Muscle of leg (tissue), 16 donors: Measurements from ENCODE around the gene PCDHGC5. TPM values are rescaled to one million over a fixed set of nuclear protein-coding genes. Genes with fewer than 3 reads are reported as not detected.

ENCODE experiments used
- DNase-seq: peaks from one replicate; pipeline ENCODE4 v3.0.0; 2013
- H3K27ac ChIP-seq: one replicate; pipeline ENCODE4 v1.5.1; 2013; ENCODE audit warnings: mild to moderate bottlenecking, low read length, control low read depth
- H3K27me3 ChIP-seq: one replicate; pipeline ENCODE4 v1.6.1; 2013; ENCODE audit warnings: low read length; ENCODE audit not compliant: control insufficient read depth, insufficient read depth
- H3K36me3 ChIP-seq: one replicate; pipeline ENCODE4 v1.6.1; 2013; ENCODE audit warnings: low read length; ENCODE audit not compliant: control insufficient read depth, insufficient read depth
- H3K4me1 ChIP-seq: one replicate; pipeline ENCODE4 v1.6.1; 2013; ENCODE audit warnings: low read length; ENCODE audit not compliant: control insufficient read depth, insufficient read depth
- H3K4me3 ChIP-seq: one replicate; pipeline ENCODE4 v1.5.1; 2013; ENCODE audit warnings: low read length, control low read depth
- H3K9me3 ChIP-seq: replicated peaks from 2 replicates; pipeline ENCODE4 v1.6.1; 2013; ENCODE audit warnings: low read depth, low read length; ENCODE audit not compliant: control insufficient read depth
- WGBS: methylation state at CpG from one replicate; pipeline ENCODE4 v1.1.5; 2013; ENCODE audit warnings: missing lambda C conversion rate; ENCODE audit not compliant: insufficient coverage; 5-methylcytosine and 5-hydroxymethylcytosine counted together
- long read RNA-seq, 11 donors: transcript quantifications; one replicate each; lab custom pipeline, GENCODE V29; 2026
- polyA plus RNA-seq, 8 donors: library from polyadenylated mRNA; unstranded; fragments of 120-200 nt; gene quantifications; one replicate each; pipeline versions ENCODE4 v1.2.1 to v1.2.3, GENCODE V29; 2013; ENCODE audit warnings: inconsistent platforms in 1 of 8, low replicate concordance in 1 of 8; ENCODE audit not compliant: insufficient read length in 8 of 8, insufficient read depth in 1 of 8
- total RNA-seq: library from RNA; stranded (reverse); fragments of 120-200 nt; gene quantifications from one replicate; pipeline ENCODE4 v1.2.4, GENCODE V29; 2013

The PCDHGC5 gene
- total RNA-seq (0.75 TPM), polyA plus RNA-seq (1 to 10 TPM in 1 of 8 donors, under 1 TPM in 7; 0.29 to 1.1 (median 0.48) TPM)
- long read RNA-seq, donor 1, result 0 reads
- long read RNA-seq, donor 2, result 0 reads
- long read RNA-seq, donor 3, partial matches to known transcripts, result 0 of 3 reads
- long read RNA-seq, donor 3, other reads (novel, unspliced or antisense), result 0 of 3 reads
- long read RNA-seq, donor 4, result 0 reads
- long read RNA-seq, donor 5, partial matches to known transcripts, result 0 of 1 reads
- long read RNA-seq, donor 5, other reads (novel, unspliced or antisense), result 0 of 1 reads
- long read RNA-seq, donor 6, full-length matches to known transcripts, result 1 of 1 reads
- long read RNA-seq, donor 6, partial matches to known transcripts, result 0 of 1 reads
- long read RNA-seq, donor 6, other reads (novel, unspliced or antisense), result 0 of 1 reads
- long read RNA-seq, donor 7, result 0 reads
- long read RNA-seq, donor 8, result 0 reads
- long read RNA-seq, donor 9, full-length matches to known transcripts, result 1 of 1 reads
- long read RNA-seq, donor 9, partial matches to known transcripts, result 0 of 1 reads
- long read RNA-seq, donor 9, other reads (novel, unspliced or antisense), result 0 of 1 reads
- long read RNA-seq, donor 10, partial matches to known transcripts, result 0 of 1 reads
- long read RNA-seq, donor 10, other reads (novel, unspliced or antisense), result 0 of 1 reads
- long read RNA-seq, donor 11, result 0 reads

DNA sequence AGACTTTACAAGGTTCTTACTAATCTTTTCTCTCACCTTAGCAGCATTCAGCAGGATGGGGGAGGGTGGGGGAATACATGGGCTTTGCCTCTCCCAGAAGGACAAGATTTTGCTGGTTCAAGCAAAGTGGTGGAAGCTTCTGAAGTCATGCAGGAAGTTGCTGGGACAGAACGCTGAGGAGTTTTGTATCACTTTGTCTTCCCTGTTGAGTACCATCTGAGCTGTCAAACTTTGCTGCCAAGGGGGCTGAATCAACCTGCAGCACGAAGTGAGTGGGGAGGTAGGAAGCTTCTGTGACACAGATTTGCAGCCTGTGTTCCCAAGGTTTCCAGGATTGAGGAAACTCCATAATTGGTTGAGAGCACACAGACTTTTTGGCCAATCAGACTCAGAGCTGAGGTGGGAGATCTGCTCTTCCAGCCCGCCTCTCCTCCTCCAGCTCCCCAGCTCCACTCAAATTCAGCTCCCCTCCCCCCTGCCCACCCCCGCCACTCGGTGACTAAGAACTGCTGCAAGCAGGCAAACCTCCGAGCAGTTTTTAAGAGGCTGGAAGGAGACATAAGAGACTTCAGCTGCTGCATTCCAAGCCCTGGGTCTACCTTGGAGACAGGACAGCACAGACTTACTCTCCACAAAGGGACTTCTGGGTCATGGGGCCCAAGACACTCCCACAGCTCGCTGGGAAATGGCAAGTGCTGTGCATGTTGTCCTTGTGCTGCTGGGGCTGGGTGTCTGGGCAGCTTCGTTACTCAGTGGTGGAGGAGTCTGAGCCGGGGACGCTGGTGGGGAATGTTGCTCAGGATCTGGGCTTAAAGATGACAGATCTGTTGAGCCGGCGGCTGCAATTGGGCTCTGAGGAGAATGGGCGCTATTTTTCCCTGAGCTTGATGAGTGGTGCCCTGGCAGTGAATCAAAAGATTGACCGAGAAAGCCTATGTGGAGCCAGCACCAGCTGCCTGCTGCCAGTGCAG lies at the start of gene PCDHGC5:
PCDHGC5 (plus strand) TSS at position 491 of the 971 bp plus-strand sequence; CDS start at position 651, 160 bp downstream.
- peaks cover 56% of the 10 kb centered on the region for H3K36me3 ChIP-seq
- DNase-seq, result no peak

DNA sequence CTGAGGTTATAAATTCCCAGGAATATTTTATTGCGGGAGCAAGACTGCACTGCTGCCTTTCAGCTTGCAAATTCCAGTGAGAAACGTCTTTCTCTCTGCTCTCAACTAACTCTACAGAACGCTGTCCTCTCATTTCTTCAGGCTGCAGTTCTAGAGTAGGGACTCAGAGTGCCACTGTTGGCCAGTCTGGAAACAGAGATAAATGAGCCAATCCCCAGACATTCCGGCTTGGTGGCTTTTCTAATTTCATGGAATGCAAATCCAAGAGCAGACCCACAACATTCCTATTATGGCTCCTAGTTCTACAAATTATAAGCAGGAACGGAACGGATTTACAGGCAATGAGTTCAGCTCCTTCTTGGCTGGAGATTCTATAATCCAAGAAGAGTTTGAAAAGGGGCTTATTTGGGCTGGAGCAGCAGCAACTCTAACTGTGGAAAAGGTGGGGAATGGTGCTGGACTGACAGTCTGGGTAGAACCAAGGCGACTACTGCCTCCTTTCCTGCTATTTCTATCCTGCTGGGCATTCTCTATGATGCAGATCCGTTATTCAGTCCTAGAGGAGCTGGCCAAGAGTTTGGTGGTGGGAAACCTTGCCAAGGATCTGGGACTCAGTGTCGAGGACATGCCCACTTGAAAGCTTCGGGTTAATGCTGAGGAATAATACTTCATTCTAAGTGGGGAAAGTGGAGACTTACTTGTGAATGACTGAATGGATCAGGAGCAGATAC lies 49.3 kb upstream of the PCDHGC5 start:
- no peaks in the 10 kb centered on the region for H3K4me1 ChIP-seq
- DNase-seq, result no peak
- WGBS, result 55% methylated on average over 9 of the region's 10 CpGs
- H3K27me3 ChIP-seq, result no peaks in the 10 kb centered on the region
- peaks cover 53% of the 10 kb centered on the region for H3K9me3 ChIP-seq
- no peaks in the 10 kb centered on the region for H3K36me3 ChIP-seq
- H3K27ac ChIP-seq, result no peak overlapping the region
- H3K4me3 ChIP-seq, result no peak overlapping the region

More for the DNA sequence above, at the start of gene PCDHGC5:
- Histone ChIP-seq H3K27ac (no peak within 1 kb of the TSS), H3K4me3 (no peak within 1 kb of the TSS), H3K4me1 (peaks cover 48% of the 10 kb centered on the region), H3K9me3 (no peaks in the 10 kb centered on the region), H3K27me3 (peaks cover 16% of the 10 kb centered on the region)
- 55% methylated on average over 9 of the region's 14 CpGs for WGBS

DNA sequence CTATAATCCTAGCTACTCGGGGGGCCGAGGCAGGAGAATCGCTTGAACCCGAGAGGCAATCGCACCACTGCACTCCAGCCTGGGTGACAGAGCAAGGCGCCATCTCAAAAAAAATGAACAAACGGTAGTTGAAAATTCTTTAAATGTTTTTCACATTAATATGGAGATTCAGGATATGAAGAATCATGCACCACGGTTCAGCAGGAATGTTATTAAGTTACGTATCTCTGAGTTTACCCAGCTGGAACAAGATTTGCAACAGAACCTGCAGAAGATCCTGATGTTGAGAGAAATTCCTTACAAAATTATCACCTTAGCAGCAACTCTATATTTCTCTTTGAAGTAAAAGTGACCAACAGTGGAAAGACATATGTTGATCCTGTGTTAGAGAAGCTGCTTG lies 48.5 kb upstream of the PCDHGC5 start:
- Histone ChIP-seq H3K27ac (no peak overlapping the region), H3K9me3 (peaks cover 58% of the 10 kb centered on the region), H3K36me3 (no peaks in the 10 kb centered on the region), H3K4me3 (no peak overlapping the region), H3K4me1 (no peaks in the 10 kb centered on the region), H3K27me3 (no peaks in the 10 kb centered on the region)
- WGBS, result 93% methylated on average over 2 of the region's 9 CpGs
- DNase-seq, result no peak

DNA sequence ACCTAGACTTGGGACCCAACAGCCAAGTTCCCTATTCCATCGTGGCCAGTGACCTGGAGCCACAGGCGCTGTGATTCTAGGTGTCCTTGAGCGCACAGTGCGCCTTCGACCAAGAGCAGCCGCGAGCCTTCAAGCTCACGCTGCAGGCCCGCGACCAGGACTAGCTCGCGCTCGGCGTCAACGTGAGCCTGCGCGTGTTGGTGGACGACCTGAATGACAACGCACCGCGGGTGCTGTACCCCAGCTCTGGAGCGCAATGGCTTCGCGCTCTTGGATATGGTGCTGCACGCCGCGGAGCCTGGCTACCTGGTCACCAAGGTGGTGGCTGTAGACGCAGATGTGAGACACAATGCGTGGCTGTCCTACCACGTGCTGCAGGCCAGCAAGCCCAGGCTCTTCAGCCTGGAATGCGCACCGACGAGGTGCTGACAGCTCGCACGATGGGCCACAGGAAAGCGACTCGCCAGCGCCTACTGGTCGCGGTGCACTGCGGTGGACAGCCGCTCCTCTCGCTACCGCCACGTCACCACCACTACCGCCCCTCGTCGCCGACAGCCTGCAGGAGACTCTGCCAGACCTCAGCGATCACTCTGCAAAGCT lies 47.2 kb upstream of the PCDHGC5 start:
- DNase-seq, result no peak
- no peak overlapping the region for H3K27ac ChIP-seq
- H3K36me3 ChIP-seq, result no peaks in the 10 kb centered on the region
- WGBS, result 46% methylated on average over 42 of the region's 50 CpGs
- H3K4me3 ChIP-seq, result no peak overlapping the region
- H3K27me3 ChIP-seq, result no peaks in the 10 kb centered on the region
- H3K4me1 ChIP-seq, result no peaks in the 10 kb centered on the region
- peaks cover 56% of the 10 kb centered on the region for H3K9me3 ChIP-seq

DNA sequence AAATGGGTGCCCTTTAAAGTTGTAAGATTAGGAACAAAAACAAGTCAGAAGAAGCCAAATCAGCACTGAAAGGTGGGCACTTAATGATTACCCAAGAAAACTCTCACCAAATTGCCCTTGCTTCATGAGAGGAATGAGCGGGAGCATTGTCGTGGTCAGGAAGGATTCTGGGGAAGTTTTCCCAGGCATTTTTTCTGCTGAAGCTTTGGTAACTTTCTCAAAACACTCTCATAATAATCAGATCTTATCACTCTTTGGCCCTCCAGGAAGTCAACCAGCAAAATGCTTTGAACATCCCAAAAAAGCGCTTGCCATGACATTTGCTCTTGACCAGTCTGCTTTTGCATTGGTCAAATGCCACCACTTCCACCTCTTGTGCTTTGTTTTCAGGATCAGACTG lies 23.5 kb upstream of the PCDHGC5 start:
- 100% methylated on average over 1 of the region's 3 CpGs for WGBS
- DNase-seq, result no peak
- Histone ChIP-seq H3K4me1 (no peaks in the 10 kb centered on the region), H3K9me3 (peaks cover 3% of the 10 kb centered on the region), H3K27me3 (no peaks in the 10 kb centered on the region), H3K4me3 (no peak overlapping the region), H3K36me3 (no peaks in the 10 kb centered on the region), H3K27ac (no peak overlapping the region)

DNA sequence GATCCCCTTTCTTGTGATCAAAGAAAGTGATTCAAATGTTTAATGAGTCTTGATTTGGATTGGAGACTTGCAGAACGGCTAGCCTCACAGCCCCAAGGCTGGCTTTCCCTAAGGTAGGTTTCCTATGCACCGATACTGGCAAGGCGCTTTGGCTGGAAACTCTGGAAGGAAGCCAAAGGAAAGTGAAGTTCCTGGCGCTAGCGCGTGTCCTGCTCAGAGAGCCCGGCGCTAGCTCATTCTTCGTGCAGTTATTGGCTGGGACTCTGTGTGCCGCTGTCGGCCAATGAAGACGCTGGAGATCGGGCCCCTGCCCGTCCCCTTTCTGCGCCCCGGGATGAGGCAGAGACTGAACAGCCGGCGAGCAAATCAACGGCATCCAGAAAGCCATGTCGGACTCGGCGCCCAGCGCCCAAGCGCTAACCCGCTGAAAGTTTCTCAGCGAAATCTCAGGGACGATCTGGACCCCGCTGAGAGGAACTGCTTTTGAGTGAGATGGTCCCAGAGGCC lies 13.2 kb upstream of the PCDHGC5 start, which contains the start of gene PCDHGC3:
PCDHGC3 (plus strand) TSS at position 342 of the 507 bp plus-strand sequence; CDS start at position 493, 151 bp downstream.
- peaks cover 8% of the 10 kb centered on the region for H3K27me3 ChIP-seq

DNA sequence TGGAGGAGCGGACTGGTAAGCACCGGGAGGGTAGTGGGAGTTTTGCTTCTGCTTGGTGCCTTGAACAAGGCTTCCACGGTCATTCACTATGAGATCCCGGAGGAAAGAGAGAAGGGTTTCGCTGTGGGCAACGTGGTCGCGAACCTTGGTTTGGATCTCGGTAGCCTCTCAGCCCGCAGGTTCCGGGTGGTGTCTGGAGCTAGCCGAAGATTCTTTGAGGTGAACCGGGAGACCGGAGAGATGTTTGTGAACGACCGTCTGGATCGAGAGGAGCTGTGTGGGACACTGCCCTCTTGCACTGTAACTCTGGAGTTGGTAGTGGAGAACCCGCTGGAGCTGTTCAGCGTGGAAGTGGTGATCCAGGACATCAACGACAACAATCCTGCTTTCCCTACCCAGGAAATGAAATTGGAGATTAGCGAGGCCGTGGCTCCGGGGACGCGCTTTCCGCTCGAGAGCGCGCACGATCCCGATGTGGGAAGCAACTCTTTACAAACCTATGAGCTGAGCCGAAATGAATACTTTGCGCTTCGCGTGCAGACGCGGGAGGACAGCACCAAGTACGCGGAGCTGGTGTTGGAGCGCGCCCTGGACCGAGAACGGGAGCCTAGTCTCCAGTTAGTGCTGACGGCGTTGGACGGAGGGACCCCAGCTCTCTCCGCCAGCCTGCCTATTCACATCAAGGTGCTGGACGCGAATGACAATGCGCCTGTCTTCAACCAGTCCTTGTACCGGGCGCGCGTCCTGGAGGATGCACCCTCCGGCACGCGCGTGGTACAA lies 12.6 kb upstream of the PCDHGC5 start:
- H3K36me3 ChIP-seq, result peaks cover 18% of the 10 kb centered on the region
- peak overlapping the region; percentile 92 for H3K4me3 ChIP-seq
- H3K4me1 ChIP-seq, result peaks cover 42% of the 10 kb centered on the region
- DNase-seq, result peak; percentile 93
- under 1% methylated on average over 52 of the region's 58 CpGs for WGBS
- H3K27me3 ChIP-seq, result peaks cover 8% of the 10 kb centered on the region
- no peaks in the 10 kb centered on the region for H3K9me3 ChIP-seq
- H3K27ac ChIP-seq, result peak overlapping the region; percentile 99

More for the DNA sequence above, 13.2 kb upstream of the PCDHGC5 start, which contains the start of gene PCDHGC3:
- Histone ChIP-seq H3K4me1 (peaks cover 39% of the 10 kb centered on the region), H3K27ac (peak within 1 kb of the TSS; percentile 99), H3K9me3 (no peaks in the 10 kb centered on the region), H3K36me3 (peaks cover 18% of the 10 kb centered on the region), H3K4me3 (peak within 1 kb of the TSS; percentile 92)
- DNase-seq, result peak; percentile 98
- under 1% methylated on average over 28 of the region's 28 CpGs for WGBS

DNA sequence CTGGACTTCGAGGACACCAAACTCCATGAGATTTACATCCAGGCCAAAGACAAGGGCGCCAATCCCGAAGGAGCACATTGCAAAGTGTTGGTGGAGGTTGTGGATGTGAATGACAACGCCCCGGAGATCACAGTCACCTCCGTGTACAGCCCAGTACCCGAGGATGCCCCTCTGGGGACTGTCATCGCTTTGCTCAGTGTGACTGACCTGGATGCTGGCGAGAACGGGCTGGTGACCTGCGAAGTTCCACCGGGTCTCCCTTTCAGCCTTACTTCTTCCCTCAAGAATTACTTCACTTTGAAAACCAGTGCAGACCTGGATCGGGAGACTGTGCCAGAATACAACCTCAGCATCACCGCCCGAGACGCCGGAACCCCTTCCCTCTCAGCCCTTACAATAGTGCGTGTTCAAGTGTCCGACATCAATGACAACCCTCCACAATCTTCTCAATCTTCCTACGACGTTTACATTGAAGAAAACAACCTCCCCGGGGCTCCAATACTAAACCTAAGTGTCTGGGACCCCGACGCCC lies 11.8 kb upstream of the PCDHGC5 start:
- peaks cover 8% of the 10 kb centered on the region for H3K27me3 ChIP-seq
- WGBS, result 7% methylated on average over 22 of the region's 24 CpGs
- no peaks in the 10 kb centered on the region for H3K9me3 ChIP-seq
- peak overlapping the region; percentile 99 for H3K27ac ChIP-seq
- H3K4me1 ChIP-seq, result peaks cover 43% of the 10 kb centered on the region
- no peak for DNase-seq
- H3K4me3 ChIP-seq, result peak overlapping the region; percentile 92
- peaks cover 18% of the 10 kb centered on the region for H3K36me3 ChIP-seq
